BLaER1 (cell line): Measurements from ENCODE around the gene TTLL10.
"Not testable (repeated sequence)": the region's sequence is repeated elsewhere in the genome, so short reads cannot be mapped to it uniquely, and the experiment has no call there.

Source experiments
- H3K27ac ChIP-seq: shearing (Covaris generic); formaldehyde crosslinking; 2 replicates; pipeline ENCODE4 v1.8.1; 2022
- H3K27me3 ChIP-seq: shearing (Covaris generic); formaldehyde crosslinking; 2 replicates; pipeline ENCODE4 v1.8.1; 2022
- H3K36me3 ChIP-seq: shearing (Covaris generic); formaldehyde crosslinking; 2 replicates; pipeline ENCODE4 v1.8.1; 2022
- H3K4me1 ChIP-seq: shearing (Covaris generic); formaldehyde crosslinking; 2 replicates; pipeline ENCODE4 v1.8.1; 2022
- H3K4me2 ChIP-seq: shearing (Covaris generic); formaldehyde crosslinking; 2 replicates; pipeline ENCODE4 v1.8.1; 2022
- H3K4me3 ChIP-seq: shearing (Covaris generic); formaldehyde crosslinking; 2 replicates; pipeline ENCODE4 v1.8.1; 2022
- H3K9ac ChIP-seq: shearing (Covaris generic); formaldehyde crosslinking; 2 replicates; pipeline ENCODE4 v1.8.1; 2022
- H3K9me3 ChIP-seq: shearing (Covaris generic); formaldehyde crosslinking; 2 replicates; pipeline ENCODE4 v1.8.1; 2022
- H4K20me1 ChIP-seq: shearing (Covaris generic); formaldehyde crosslinking; 2 replicates; pipeline ENCODE4 v1.8.1; 2022
- Cebpa-rat ChIP-seq: shearing (Covaris generic); IDR thresholded peaks from 2 replicates; pipeline ENCODE4 v1.8.1; 2022

Gene TTLL10

GRCh38 chr1:1141244-1141910 lies 32.3 kb upstream of the TTLL10 start:
- peaks cover 5% of the 10 kb centered on the region; the same call in 1 of the 2 replicates for H3K27me3 ChIP-seq
- H3K4me3 ChIP-seq: no peak overlapping the region
- H3K4me2 ChIP-seq: peak overlapping the region; percentile 81
- no peaks in the 10 kb centered on the region for H3K9me3 ChIP-seq
- peak overlapping the region; percentile 32; the same call in 1 of the 2 replicates for H3K9ac ChIP-seq
- H3K27ac ChIP-seq: peak overlapping the region; percentile 65
- peaks cover 80% of the 10 kb centered on the region for H3K4me1 ChIP-seq
- TF ChIP-seq Cebpa-rat: no peak
- H3K36me3 ChIP-seq: no peaks in the 10 kb centered on the region
- H4K20me1 ChIP-seq: no peaks in the 10 kb centered on the region

GRCh38 chr1:1141911-1142250 lies 31.8 kb upstream of the TTLL10 start:
- peaks cover 5% of the 10 kb centered on the region; the same call in 1 of the 2 replicates for H3K27me3 ChIP-seq
- H4K20me1 ChIP-seq: no peaks in the 10 kb centered on the region
- peak overlapping the region; percentile 81 for H3K4me2 ChIP-seq
- H3K4me3 ChIP-seq: no peak overlapping the region
- peak overlapping the region; percentile 65 for H3K27ac ChIP-seq
- H3K36me3 ChIP-seq: no peaks in the 10 kb centered on the region
- no peak for TF ChIP-seq Cebpa-rat
- H3K9me3 ChIP-seq: no peaks in the 10 kb centered on the region
- peaks cover 78% of the 10 kb centered on the region for H3K4me1 ChIP-seq
- peak overlapping the region; percentile 32; the same call in 1 of the 2 replicates for H3K9ac ChIP-seq

GRCh38 chr1:1142352-1142751 lies 31.3 kb upstream of the TTLL10 start:
- Histone ChIP-seq H3K4me2 (peak overlapping the region; percentile 81), H3K4me1 (peaks cover 75% of the 10 kb centered on the region), H3K27ac (peak overlapping the region; percentile 97), H3K9ac (peak overlapping the region; percentile 83)
- H3K4me3 ChIP-seq, H3K27me3 ChIP-seq, H3K36me3 ChIP-seq, H3K9me3 ChIP-seq, H4K20me1 ChIP-seq: not testable (repeated sequence)

GRCh38 chr1:1142844-1143243 lies 30.8 kb upstream of the TTLL10 start:
- Histone ChIP-seq H4K20me1 (no peaks in the 10 kb centered on the region), H3K27ac (peak overlapping the region; percentile 97), H3K27me3 (peaks cover 5% of the 10 kb centered on the region; the same call in 1 of the 2 replicates), H3K9ac (peak overlapping the region; percentile 83), H3K4me2 (peak overlapping the region; percentile 81), H3K36me3 (no peaks in the 10 kb centered on the region), H3K9me3 (no peaks in the 10 kb centered on the region), H3K4me1 (peaks cover 70% of the 10 kb centered on the region), H3K4me3 (no peak overlapping the region; the same call in 1 of the 2 replicates)
- no peak for TF ChIP-seq Cebpa-rat

- Histone ChIP-seq H3K4me1 (peaks cover 62% of the 10 kb centered on the region), H3K4me2 (peak overlapping the region; percentile 81), H3K4me3 (no peak overlapping the region; the same call in 1 of the 2 replicates)
Measured at GRCh38 chr1:1143636-1144035, 30.0 kb upstream of the TTLL10 start.

GRCh38 chr1:1144122-1144842 lies 29.4 kb upstream of the TTLL10 start:
- TF ChIP-seq Cebpa-rat: peak; percentile 48; the same call in 1 of the 2 replicates
- Histone ChIP-seq H3K4me2 (peak overlapping the region; percentile 81), H3K27me3 (peaks cover 5% of the 10 kb centered on the region; the same call in 1 of the 2 replicates), H3K36me3 (no peaks in the 10 kb centered on the region), H3K9me3 (no peaks in the 10 kb centered on the region), H3K4me3 (peak overlapping the region; percentile 29), H4K20me1 (no peaks in the 10 kb centered on the region), H3K4me1 (peaks cover 59% of the 10 kb centered on the region), H3K27ac (peak overlapping the region; percentile 97), H3K9ac (peak overlapping the region; percentile 83)

More at GRCh38 chr1:1143636-1144035, 30.0 kb upstream of the TTLL10 start:
- H3K36me3 ChIP-seq: no peaks in the 10 kb centered on the region
- peak overlapping the region; percentile 97 for H3K27ac ChIP-seq
- TF ChIP-seq Cebpa-rat: no peak
- H3K9me3 ChIP-seq: no peaks in the 10 kb centered on the region
- H3K9ac ChIP-seq: peak overlapping the region; percentile 83
- H4K20me1 ChIP-seq: no peaks in the 10 kb centered on the region
- H3K27me3 ChIP-seq: peaks cover 5% of the 10 kb centered on the region; the same call in 1 of the 2 replicates

- Histone ChIP-seq H3K4me1 (peaks cover 67% of the 10 kb centered on the region), H3K27ac (peak overlapping the region; percentile 97), H3K4me3 (peak overlapping the region; percentile 29), H4K20me1 (no peaks in the 10 kb centered on the region), H3K9me3 (no peaks in the 10 kb centered on the region), H3K36me3 (no peaks in the 10 kb centered on the region), H3K9ac (peak overlapping the region; percentile 83), H3K27me3 (peaks cover 5% of the 10 kb centered on the region; the same call in 1 of the 2 replicates), H3K4me2 (peak overlapping the region; percentile 81)
- TF ChIP-seq Cebpa-rat: no peak
Measured at GRCh38 chr1:1144843-1145546, 28.7 kb upstream of the TTLL10 start.

GRCh38 chr1:1145547-1145914 lies 28.1 kb upstream of the TTLL10 start:
- H3K4me2 ChIP-seq: peak overlapping the region; percentile 81
- peak overlapping the region; percentile 97 for H3K27ac ChIP-seq
- H3K4me3 ChIP-seq: no peak overlapping the region
- H4K20me1 ChIP-seq: no peaks in the 10 kb centered on the region
- H3K27me3 ChIP-seq: peaks cover 5% of the 10 kb centered on the region; the same call in 1 of the 2 replicates
- no peaks in the 10 kb centered on the region for H3K9me3 ChIP-seq
- H3K9ac ChIP-seq: peak overlapping the region; percentile 83
- no peak for TF ChIP-seq Cebpa-rat
- H3K4me1 ChIP-seq: peaks cover 71% of the 10 kb centered on the region
- no peaks in the 10 kb centered on the region for H3K36me3 ChIP-seq

GRCh38 chr1:1146026-1146425 lies 27.7 kb upstream of the TTLL10 start:
- Histone ChIP-seq H4K20me1 (no peaks in the 10 kb centered on the region), H3K4me1 (peaks cover 73% of the 10 kb centered on the region), H3K36me3 (no peaks in the 10 kb centered on the region), H3K9me3 (no peaks in the 10 kb centered on the region), H3K27me3 (peaks cover 5% of the 10 kb centered on the region; the same call in 1 of the 2 replicates), H3K4me2 (peak overlapping the region; percentile 81), H3K9ac (peak overlapping the region; percentile 83), H3K27ac (peak overlapping the region; percentile 97), H3K4me3 (no peak overlapping the region)
- TF ChIP-seq Cebpa-rat: no peak
